Neural cell (in vitro differentiated cells): ENCODE results near the gene SLC26A9. TPM values are rescaled to one million over a fixed set of nuclear protein-coding genes. Genes with fewer than 3 reads are reported as not detected.

ENCODE experiments used
- H2AFZ ChIP-seq: fragments of 200-600, 300-800 bp; sonication (generic), shearing (Covaris generic); 2 replicates; pipeline ENCODE4 v1.6.0; 2014; ENCODE audit warnings: low read depth, mild to moderate bottlenecking, antibody characterized with exemption, low read length, moderate library complexity
- H3F3A ChIP-seq: fragments of 200-600 bp; shearing (Covaris generic); 2 replicates; pipeline ENCODE4 v1.6.1; 2016; ENCODE audit warnings: mild to moderate bottlenecking, moderate library complexity, mixed read lengths, antibody characterized with exemption, low read length; ENCODE audit not compliant: insufficient read depth, poor library complexity, severe bottlenecking
- H3K27ac ChIP-seq: fragments of 200-600, 300-800 bp; sonication (generic), shearing (Covaris generic); 2 replicates; pipeline ENCODE4 v1.5.1; 2014; ENCODE audit warnings: mild to moderate bottlenecking, low read length, moderate library complexity
- H3K27me3 ChIP-seq: fragments of 300-800, 200-600 bp; sonication (generic), shearing (Covaris generic); 2 replicates; pipeline ENCODE4 v1.6.0; 2014; ENCODE audit warnings: mild to moderate bottlenecking, low read depth, low read length, moderate library complexity; ENCODE audit not compliant: insufficient read depth
- H3K36me3 ChIP-seq: fragments of 300-800, 200-600 bp; sonication (generic), shearing (Covaris generic); 2 replicates; pipeline ENCODE4 v1.5.1; 2014; ENCODE audit warnings: mild to moderate bottlenecking, antibody characterized with exemption, low read length, moderate library complexity; ENCODE audit not compliant: insufficient read depth
- H3K4me2 ChIP-seq: fragments of 300-800, 200-600 bp; sonication (generic), shearing (Covaris generic); 2 replicates; pipeline ENCODE4 v1.6.0; 2014; ENCODE audit warnings: mild to moderate bottlenecking, low read length
- H3K4me3 ChIP-seq: fragments of 300-800, 200-600 bp; sonication (generic), shearing (Covaris generic); 2 replicates; pipeline ENCODE4 v1.5.1; 2014; ENCODE audit warnings: mild to moderate bottlenecking, low read length, moderate library complexity
- H3K79me2 ChIP-seq: fragments of 200-600 bp; shearing (Covaris generic); replicated peaks from 2 replicates; pipeline ENCODE4 v1.6.0; 2014; ENCODE audit warnings: mild to moderate bottlenecking, low read length, moderate library complexity; ENCODE audit not compliant: insufficient read depth
- H3K9ac ChIP-seq: fragments of 300-800, 200-600 bp; sonication (generic), shearing (Covaris generic); 2 replicates; pipeline ENCODE4 v1.6.1; 2016; ENCODE audit warnings: mild to moderate bottlenecking, low read length, mixed read lengths
- H3K9me2 ChIP-seq: fragments of 200-600 bp; shearing (Covaris generic); 2 replicates; pipeline ENCODE4 v1.6.1; 2016; ENCODE audit warnings: mild to moderate bottlenecking, low read length, mixed read lengths; ENCODE audit not compliant: insufficient read depth
- H3K9me3 ChIP-seq: fragments of 200-600, 300-800 bp; sonication (generic), shearing (Covaris generic); 2 replicates; pipeline ENCODE4 v1.6.1; 2016; ENCODE audit warnings: mild to moderate bottlenecking, mixed run types, low read length, moderate library complexity, mixed read lengths
- H4K20me1 ChIP-seq: fragments of 200-600 bp; shearing (Covaris generic); 2 replicates; pipeline ENCODE4 v1.6.1; 2016; ENCODE audit warnings: mild to moderate bottlenecking, mixed run types; ENCODE audit not compliant: insufficient read depth
- CTCF ChIP-seq: fragments of 450-650 bp; IDR thresholded peaks from 2 replicates; pipeline ENCODE4 v1.5.1; 2014; ENCODE audit warnings: antibody characterized with exemption, mild to moderate bottlenecking, moderate library complexity; ENCODE audit not compliant: poor library complexity, severe bottlenecking
- EP300 ChIP-seq: fragments of 450-650 bp; conservative IDR thresholded peaks from 2 replicates; pipeline ENCODE4 v1.6.1; 2014; ENCODE audit warnings: antibody characterized with exemption, mild to moderate bottlenecking, moderate library complexity; ENCODE audit not compliant: poor library complexity, severe bottlenecking
- EZH2 ChIP-seq: fragments of 200-600, 300-800 bp; shearing (Covaris generic), sonication (generic); IDR thresholded peaks from 2 replicates; pipeline ENCODE4 v1.6.1; 2014; ENCODE audit warnings: antibody characterized with exemption, low read length, borderline replicate concordance, mild to moderate bottlenecking; ENCODE audit not compliant: insufficient read depth, poor library complexity, severe bottlenecking
- MXI1 ChIP-seq: fragments of 450-650 bp; conservative IDR thresholded peaks from 2 replicates; pipeline ENCODE4 v1.6.1; 2014; ENCODE audit warnings: antibody characterized with exemption, mild to moderate bottlenecking; ENCODE audit not compliant: poor library complexity, severe bottlenecking
- POLR2AphosphoS5 ChIP-seq: IDR thresholded peaks from 2 replicates; pipeline ENCODE4 v1.6.1; 2012
- RAD21 ChIP-seq: fragments of 450-650 bp; conservative IDR thresholded peaks from 2 replicates; pipeline ENCODE4 v1.6.1; 2014; ENCODE audit warnings: antibody characterized with exemption, mild to moderate bottlenecking, moderate library complexity
- SMC3 ChIP-seq: fragments of 450-650 bp; conservative IDR thresholded peaks from 2 replicates; pipeline ENCODE4 v1.6.1; 2014; ENCODE audit warnings: antibody characterized with exemption, mild to moderate bottlenecking, moderate library complexity; ENCODE audit not compliant: poor library complexity
- TAF1 ChIP-seq: IDR thresholded peaks from 2 replicates; pipeline ENCODE4 v1.6.1; 2012; ENCODE audit warnings: low read depth
- polyA plus RNA-seq: library from polyadenylated mRNA; depleted of rRNA; stranded (reverse); fragments of >200 nt; gene quantifications from 2 replicates; pipeline ENCODE4 v1.2.3, GENCODE V29; 2014
- TF ChIP-seq, protein P1 (sequence below): IDR thresholded peaks from 2 replicates; pipeline ENCODE4 v1.6.1; 2012; ENCODE audit warnings: borderline replicate concordance

SLC26A9 gene
- polyA plus RNA-seq, 1 donor from 2014 or later, result not detected

DNA sequence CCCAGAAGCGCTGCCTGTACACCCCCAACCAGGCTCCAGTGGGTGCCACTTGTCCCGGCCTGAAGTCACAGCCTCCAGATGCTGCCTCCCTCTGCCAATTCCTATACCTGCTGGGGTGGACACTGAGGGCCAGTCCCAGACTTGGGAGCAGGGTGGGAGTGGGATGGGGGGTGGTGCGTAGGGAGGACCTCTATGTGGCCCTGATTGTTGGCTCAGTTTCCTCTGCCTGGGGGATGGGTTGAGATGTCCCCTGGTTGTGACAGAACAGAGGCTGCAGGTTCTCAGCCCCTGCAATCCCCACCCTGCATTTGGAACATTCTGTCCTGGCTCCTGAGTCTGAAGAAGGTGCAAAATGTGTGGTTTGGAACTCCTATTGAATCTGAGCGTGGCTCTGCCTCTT lies 32.8 kb upstream of the SLC26A9 start:
- Histone ChIP-seq H2AFZ (no peak overlapping the region), H3K9me3 (no peaks in the 10 kb centered on the region), H3K27me3 (no peaks in the 10 kb centered on the region), H3K9me2 (no peaks in the 10 kb centered on the region), H3K4me2 (no peak overlapping the region), H3K4me3 (no peak overlapping the region), H3F3A (no peaks in the 10 kb centered on the region), H3K79me2 (no peaks in the 10 kb centered on the region), H4K20me1 (no peaks in the 10 kb centered on the region), H3K27ac (no peak overlapping the region), H3K36me3 (no peaks in the 10 kb centered on the region), H3K9ac (no peak overlapping the region)
- TF ChIP-seq POLR2AphosphoS5 (no peak), TAF1 (no peak)

DNA sequence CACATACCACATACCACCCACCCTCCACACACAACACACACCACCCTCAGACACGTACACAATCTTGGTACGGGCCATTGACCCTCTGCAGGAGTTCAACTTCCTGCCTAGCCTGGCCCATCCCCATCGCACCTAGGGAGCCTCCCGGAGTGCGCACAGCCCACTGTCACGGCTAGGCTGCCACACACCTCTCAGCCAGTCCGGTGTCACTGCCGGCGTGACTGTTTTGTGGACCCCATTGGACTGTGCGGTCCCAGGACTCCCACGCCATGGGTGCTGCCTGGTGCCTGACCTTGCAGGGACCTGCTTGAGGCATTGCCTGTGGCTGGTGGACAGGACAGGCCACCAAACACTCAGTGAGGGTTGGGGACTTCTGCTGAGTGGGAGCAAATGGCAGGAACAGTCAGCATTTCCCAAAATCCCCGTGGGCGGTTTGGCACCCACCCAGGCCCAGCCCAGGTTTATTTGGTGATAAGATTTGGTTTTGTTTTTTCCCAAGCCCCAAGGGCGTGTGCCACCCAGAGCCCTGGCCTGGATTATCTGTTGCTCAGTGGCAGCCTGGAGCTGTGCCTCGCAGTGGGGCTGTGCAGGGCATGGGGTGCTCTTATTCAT lies 32.2 kb upstream of the SLC26A9 start:
- no peaks in the 10 kb centered on the region for H3K9me2 ChIP-seq
- no peaks in the 10 kb centered on the region for H3K9me3 ChIP-seq
- no peak overlapping the region for H3K9ac ChIP-seq
- no peaks in the 10 kb centered on the region for H3F3A ChIP-seq
- H3K27me3 ChIP-seq, result no peaks in the 10 kb centered on the region
- H3K27ac ChIP-seq, result no peak overlapping the region
- no peak overlapping the region for H3K4me3 ChIP-seq
- H3K4me2 ChIP-seq, result no peak overlapping the region
- no peaks in the 10 kb centered on the region for H3K36me3 ChIP-seq
- no peak for TF ChIP-seq SMC3
- no peaks in the 10 kb centered on the region for H3K79me2 ChIP-seq
- no peaks in the 10 kb centered on the region for H4K20me1 ChIP-seq
- no peak overlapping the region for H2AFZ ChIP-seq

DNA sequence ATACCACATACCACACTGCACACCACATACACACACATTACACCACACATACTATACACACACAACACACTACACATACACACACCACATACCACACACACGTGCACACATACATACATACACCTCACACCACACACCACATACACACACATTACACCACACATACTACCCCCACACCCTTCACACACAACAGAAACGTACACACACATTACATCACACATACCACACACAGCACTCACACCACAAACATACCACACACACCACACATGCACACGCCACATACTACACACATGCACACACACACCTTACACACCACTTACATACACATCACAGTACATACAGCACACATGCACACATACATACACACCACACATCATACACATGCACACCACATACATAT lies 31.5 kb upstream of the SLC26A9 start:
- no peaks in the 10 kb centered on the region for H3F3A ChIP-seq
- no peak overlapping the region for H3K9ac ChIP-seq
- no peaks in the 10 kb centered on the region for H3K27me3 ChIP-seq
- no peaks in the 10 kb centered on the region for H3K79me2 ChIP-seq
- H3K9me2 ChIP-seq, result no peaks in the 10 kb centered on the region
- H3K27ac ChIP-seq, result no peak overlapping the region
- H3K4me3 ChIP-seq, result no peak overlapping the region
- no peaks in the 10 kb centered on the region for H4K20me1 ChIP-seq
- H3K4me2 ChIP-seq, result no peak overlapping the region
- no peaks in the 10 kb centered on the region for H3K9me3 ChIP-seq
- no peak overlapping the region for H2AFZ ChIP-seq
- H3K36me3 ChIP-seq, result no peaks in the 10 kb centered on the region
- no peak for TF ChIP-seq EP300
- no peak for TF ChIP-seq EZH2
- TF ChIP-seq, protein P1, sequence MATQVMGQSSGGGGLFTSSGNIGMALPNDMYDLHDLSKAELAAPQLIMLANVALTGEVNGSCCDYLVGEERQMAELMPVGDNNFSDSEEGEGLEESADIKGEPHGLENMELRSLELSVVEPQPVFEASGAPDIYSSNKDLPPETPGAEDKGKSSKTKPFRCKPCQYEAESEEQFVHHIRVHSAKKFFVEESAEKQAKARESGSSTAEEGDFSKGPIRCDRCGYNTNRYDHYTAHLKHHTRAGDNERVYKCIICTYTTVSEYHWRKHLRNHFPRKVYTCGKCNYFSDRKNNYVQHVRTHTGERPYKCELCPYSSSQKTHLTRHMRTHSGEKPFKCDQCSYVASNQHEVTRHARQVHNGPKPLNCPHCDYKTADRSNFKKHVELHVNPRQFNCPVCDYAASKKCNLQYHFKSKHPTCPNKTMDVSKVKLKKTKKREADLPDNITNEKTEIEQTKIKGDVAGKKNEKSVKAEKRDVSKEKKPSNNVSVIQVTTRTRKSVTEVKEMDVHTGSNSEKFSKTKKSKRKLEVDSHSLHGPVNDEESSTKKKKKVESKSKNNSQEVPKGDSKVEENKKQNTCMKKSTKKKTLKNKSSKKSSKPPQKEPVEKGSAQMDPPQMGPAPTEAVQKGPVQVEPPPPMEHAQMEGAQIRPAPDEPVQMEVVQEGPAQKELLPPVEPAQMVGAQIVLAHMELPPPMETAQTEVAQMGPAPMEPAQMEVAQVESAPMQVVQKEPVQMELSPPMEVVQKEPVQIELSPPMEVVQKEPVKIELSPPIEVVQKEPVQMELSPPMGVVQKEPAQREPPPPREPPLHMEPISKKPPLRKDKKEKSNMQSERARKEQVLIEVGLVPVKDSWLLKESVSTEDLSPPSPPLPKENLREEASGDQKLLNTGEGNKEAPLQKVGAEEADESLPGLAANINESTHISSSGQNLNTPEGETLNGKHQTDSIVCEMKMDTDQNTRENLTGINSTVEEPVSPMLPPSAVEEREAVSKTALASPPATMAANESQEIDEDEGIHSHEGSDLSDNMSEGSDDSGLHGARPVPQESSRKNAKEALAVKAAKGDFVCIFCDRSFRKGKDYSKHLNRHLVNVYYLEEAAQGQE, result no peak
- no peak for TF ChIP-seq MXI1
- TF ChIP-seq CTCF, result no peak
- TF ChIP-seq POLR2AphosphoS5, result no peak
- no peak for TF ChIP-seq RAD21
- no peak for TF ChIP-seq TAF1
- TF ChIP-seq SMC3, result no peak
